DMS153 (cell line): Measurements from ENCODE around the gene ANXA6.

ENCODE experiments used
- DNase-seq: peaks from one replicate; lab custom pipeline; 2025; lab: John Stamatoyannopoulos, UW

ANXA6 gene

GRCh38 chr5:151127926-151128325 is 29.7 kb downstream of the ANXA6 start:
- no peak for DNase-seq

GRCh38 chr5:151126199-151126645 is 31.4 kb downstream of the ANXA6 start:
- no peak for DNase-seq

GRCh38 chr5:151125421-151125820 is 32.2 kb downstream of the ANXA6 start:
- no peak for DNase-seq

- DNase-seq, result no peak
Observed at GRCh38 chr5:151123897-151124751, 33.5 kb downstream of the ANXA6 start.

GRCh38 chr5:151122828-151123227 is 34.8 kb downstream of the ANXA6 start:
- DNase-seq, result no peak

GRCh38 chr5:151121665-151122064 is 35.9 kb downstream of the ANXA6 start:
- DNase-seq, result no peak

GRCh38 chr5:151121095-151121494 is 36.5 kb downstream of the ANXA6 start:
- DNase-seq, result no peak

- no peak for DNase-seq
Observed at GRCh38 chr5:151118913-151119575, 38.5 kb downstream of the ANXA6 start.

GRCh38 chr5:151115272-151115905 is 42.2 kb downstream of the ANXA6 start:
- DNase-seq, result no peak

- no peak for DNase-seq
Observed at GRCh38 chr5:151113651-151114050, 43.9 kb downstream of the ANXA6 start.

GRCh38 chr5:151110992-151111391 is 46.6 kb downstream of the ANXA6 start:
- no peak for DNase-seq

GRCh38 chr5:151110122-151110681 is 47.4 kb downstream of the ANXA6 start:
- no peak for DNase-seq

- DNase-seq, result no peak
Observed at GRCh38 chr5:151108566-151108965, 49.0 kb downstream of the ANXA6 start.

GRCh38 chr5:151107738-151108520 is 49.6 kb downstream of the ANXA6 start:
- no peak for DNase-seq

GRCh38 chr5:151107084-151107483 is 50.5 kb downstream of the ANXA6 start:
- DNase-seq, result no peak

GRCh38 chr5:151106509-151106908 is 51.1 kb downstream of the ANXA6 start:
- no peak for DNase-seq

- DNase-seq, result no peak
Observed at GRCh38 chr5:151106043-151106442, 51.5 kb downstream of the ANXA6 start.

GRCh38 chr5:151105561-151105960 is 52.0 kb downstream of the ANXA6 start:
- DNase-seq, result no peak

- DNase-seq, result no peak
Observed at GRCh38 chr5:151104795-151105194, 52.8 kb downstream of the ANXA6 start.

- DNase-seq, result no peak
Observed at GRCh38 chr5:151101746-151102145, 55.8 kb downstream of the ANXA6 start.

GRCh38 chr5:151101151-151101550 is 56.4 kb downstream of the ANXA6 start:
- no peak for DNase-seq

GRCh38 chr5:151100681-151101080 is 56.9 kb downstream of the ANXA6 start:
- DNase-seq, result no peak
